Pons (tissue), 1 donor: ENCODE data around the gene NCK2.

Experiments used
- DNase-seq: peaks from one replicate; pipeline ENCODE4 v3.0.0-alpha.2; 2016; ENCODE audit warnings: low spot score

Gene NCK2

DNA sequence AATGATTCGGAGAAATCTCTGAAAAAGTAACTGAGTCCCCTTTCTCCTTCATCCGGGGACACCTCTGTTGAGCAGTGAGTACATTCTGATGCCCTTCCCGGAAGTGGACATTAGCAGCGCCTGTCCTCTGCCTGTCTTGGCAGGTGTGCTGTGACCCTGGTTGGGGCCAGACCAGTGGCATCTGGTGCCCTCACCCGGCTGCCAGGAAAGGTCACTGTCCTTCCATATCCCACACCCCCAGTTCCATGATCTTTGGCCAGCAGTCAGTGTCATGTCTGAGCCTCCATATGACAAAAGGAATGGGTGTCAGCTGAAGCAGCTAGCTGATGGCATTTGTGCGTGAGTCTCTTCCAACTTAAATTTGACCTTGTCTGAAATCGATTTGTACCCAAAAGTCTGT, 128.1 kb downstream of the NCK2 start:
- DNase-seq = no peak

DNA sequence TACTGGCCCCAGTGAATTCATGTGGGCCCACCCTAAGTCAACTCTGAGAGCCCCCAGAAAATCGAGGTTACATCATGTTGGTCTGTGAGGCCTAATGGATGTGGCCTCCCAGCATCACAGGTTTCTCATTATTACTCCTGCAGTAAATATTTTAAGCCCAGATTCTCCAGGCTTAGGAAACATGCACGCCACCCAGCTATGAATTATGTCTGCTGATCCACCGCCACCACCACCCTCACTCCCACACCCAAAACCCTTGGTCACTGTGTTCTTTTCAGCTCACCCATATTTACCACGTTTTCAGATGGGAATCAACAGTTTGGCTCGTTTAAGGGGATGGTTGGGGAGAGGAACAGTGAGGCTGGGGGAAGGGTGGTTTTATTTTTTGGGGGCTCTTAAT, 128.6 kb downstream of the NCK2 start:
- DNase-seq = no peak

DNA sequence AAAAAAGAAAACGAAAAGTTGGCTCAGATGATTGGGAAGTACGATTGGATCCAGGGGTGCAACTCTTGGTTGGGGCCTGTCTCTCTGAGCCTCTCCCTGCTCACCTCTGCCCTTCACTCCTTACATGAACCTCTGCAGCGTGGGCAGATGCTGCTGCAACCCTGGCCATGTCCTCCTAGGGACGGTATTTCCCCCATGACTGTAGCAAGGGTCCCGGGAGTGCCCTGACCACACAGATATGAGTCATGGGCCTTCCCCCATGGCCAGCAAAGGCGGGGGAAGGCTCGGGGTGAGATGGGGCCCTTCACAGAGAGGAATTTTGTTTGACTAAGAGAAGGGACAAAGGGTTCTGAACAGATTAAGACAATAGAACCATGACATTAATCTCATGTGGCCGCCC, 129.0 kb downstream of the NCK2 start:
- no peak for DNase-seq

DNA sequence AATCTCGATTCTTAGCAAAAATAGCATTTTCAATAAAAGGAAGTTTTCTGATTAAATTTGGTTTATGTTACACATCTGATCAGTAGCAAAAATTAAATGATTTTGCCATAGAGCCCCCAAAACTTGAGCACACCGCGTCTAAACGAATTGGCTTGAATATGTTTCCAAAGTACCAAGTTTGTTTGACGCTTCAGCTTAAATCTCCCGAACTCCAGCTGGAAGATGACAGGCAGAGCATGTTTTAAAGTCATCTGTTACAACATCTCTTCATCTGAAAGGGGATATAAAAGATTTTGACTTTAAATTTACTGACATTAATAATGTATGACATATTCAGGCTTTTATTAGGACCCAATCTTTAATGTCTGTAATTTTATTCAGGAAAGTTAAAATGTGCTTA, 129.8 kb downstream of the NCK2 start:
- no peak for DNase-seq

DNA sequence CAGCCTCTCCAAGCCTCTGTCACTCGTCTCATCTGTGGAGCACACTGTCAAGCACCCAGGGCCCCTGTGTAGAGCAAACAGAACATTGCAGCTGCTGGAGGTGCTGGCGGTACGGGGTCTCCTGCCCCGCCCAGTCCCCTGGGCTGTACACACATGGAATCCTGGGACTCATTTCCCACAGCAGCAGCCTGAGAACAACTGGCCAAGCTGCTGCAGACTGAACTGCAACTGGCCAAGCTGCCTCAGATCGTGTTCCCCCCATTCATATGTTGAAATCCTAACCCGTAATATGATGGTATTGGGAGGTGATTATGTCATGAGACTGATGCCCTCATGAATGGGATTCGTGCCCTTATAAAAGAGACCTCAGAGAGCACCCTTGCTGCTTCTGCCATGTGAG, 130.5 kb downstream of the NCK2 start:
- DNase-seq = no peak

DNA sequence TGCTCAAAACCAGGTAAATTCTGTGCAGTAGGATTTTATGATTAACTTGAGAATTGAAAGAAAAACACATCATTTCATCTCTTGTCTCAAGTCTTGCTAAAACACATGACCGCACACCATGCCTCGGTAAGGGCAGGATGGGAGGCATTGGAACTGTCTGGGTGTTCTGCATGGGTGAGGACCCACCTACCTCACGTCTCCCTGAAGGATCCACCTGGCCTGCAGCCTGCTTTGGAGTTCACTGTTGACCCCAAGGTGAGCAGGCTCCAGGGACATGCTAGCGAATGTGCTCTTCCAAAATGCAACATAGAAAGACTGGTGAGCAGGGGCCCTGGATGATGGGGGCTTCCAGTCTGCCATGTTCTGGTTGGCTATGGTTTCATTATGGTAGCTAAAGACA, 131.5 kb downstream of the NCK2 start:
- no peak for DNase-seq

DNA sequence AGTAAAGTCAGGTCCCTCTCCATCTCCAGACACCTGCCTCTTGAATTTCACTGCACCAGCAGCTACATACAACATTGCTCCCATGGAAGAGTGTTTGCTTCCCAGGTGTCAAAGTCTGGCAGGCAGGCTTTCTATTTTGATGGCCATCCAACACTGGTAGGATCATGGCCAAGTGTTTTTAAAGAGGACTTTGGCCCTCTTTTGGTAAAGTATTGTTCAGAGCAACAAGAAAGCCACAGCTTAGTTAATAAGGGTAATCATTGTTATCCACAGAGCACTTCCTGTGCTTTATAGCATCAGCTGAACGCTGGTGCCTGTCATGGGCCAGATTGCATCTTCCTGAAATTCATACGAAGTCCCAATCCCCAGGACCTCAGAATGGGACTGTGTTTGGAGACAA, 133.2 kb downstream of the NCK2 start:
- DNase-seq = peak; percentile 57

DNA sequence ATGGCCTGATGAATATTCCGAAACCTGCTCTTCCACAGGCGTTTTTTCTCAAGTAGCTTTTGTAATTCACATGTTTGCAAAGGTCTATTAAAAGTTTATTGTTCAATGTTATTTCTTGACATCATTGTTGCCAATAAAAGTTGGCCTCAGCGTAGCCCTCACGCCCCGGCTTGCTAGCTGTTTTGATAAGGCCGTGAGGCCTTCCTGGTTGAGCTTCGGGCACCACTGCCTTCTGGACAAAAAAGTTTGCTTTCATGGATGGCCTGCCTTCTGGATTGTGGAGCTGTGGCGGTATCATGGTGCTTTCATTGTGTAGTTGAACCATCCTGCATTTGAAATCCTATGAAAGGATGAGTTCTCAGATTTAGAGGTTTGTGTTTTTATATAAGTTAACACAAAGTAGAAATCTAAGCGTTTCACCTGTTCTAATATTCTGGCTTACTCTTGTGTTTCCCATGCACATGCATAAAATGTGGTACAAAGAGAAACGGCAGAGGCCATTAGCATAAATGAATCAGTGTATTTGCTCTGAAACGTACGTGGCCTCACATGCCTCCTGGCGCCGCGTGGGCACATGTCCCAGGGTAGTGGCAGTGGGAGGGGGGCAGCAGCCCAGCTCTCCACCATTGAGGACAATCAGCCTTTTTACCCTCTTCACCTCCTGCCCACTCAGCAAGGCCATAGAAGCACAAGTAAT, 134.5 kb downstream of the NCK2 start:
- DNase-seq = no peak

DNA sequence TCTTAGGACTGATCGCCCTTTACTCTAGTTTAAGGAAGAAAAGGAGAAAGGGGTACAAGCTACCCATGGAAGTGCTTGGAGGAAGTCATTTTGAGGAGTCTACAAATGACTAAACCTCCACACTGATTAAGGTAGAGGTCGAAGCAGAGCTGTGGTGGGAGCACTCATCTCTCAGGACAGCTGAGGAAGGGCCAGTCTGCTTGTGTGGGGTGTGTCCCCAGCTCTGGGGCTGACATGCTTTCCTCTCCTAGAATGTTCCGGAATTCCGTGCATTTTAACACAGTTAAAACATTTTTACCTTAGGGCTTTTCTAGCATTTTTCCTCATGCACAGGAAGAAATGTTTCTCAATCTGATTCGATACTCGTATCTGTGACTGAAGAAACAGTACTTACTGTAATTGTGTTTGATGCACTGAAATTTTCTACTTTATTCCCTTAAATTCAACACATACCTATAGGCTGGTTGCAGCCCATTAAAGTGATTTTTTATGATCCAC, 135.1 kb downstream of the NCK2 start:
- no peak for DNase-seq

DNA sequence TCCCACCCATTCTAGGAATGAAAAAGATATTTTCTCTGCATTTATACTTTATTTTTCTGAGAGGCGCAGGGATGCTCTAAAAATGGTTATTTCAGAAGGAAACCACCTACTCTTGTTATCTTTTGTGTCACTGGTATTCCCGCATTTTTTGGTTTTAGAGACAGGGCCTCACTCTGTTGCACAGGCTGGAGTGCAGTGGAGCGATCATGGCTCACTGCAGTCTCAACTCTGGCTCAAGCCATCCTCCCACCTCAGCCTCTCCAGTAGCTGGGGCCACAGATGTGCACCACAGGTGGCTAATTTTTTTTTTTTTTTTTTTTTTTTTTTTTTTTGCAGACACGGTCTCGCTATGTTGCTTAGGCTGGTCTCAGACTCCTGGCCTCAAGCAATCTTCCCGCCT, 135.9 kb downstream of the NCK2 start:
- DNase-seq = no peak

DNA sequence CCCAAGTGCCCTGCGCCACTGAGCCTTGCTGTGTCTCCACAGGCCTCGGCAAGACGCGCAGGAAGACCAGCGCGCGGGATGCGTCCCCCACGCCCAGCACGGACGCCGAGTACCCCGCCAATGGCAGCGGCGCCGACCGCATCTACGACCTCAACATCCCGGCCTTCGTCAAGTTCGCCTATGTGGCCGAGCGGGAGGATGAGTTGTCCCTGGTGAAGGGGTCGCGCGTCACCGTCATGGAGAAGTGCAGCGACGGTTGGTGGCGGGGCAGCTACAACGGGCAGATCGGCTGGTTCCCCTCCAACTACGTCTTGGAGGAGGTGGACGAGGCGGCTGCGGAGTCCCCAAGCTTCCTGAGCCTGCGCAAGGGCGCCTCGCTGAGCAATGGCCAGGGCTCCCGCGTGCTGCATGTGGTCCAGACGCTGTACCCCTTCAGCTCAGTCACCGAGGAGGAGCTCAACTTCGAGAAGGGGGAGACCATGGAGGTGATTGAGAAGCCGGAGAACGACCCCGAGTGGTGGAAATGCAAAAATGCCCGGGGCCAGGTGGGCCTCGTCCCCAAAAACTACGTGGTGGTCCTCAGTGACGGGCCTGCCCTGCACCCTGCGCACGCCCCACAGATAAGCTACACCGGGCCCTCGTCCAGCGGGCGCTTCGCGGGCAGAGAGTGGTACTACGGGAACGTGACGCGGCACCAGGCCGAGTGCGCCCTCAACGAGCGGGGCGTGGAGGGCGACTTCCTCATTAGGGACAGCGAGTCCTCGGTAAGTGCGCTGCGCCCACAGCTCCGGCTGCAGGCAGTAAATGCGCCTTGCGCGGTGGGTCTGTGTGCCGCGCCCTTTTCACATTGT, 136.8 kb downstream of the NCK2 start:
- DNase-seq = no peak

DNA sequence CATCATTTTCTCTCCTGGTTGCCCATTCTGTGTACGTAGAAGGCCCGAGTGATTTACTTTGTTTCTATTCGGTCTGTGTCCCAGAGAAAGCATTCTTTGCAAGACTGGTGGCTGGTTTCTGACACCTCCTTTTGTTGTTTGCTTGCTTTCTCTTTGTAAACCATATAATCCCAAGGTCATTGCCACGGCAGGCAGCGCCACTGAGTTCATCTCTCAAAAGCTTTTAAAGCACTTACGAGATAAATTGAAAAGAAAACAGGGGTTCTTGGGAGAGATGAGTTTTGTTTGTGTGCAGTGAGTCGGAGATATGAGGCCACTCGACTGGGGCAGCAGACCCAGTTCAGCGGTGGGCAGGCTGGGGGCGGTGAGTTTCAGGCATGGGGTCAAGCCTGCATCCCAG, 137.6 kb downstream of the NCK2 start:
- no peak for DNase-seq

DNA sequence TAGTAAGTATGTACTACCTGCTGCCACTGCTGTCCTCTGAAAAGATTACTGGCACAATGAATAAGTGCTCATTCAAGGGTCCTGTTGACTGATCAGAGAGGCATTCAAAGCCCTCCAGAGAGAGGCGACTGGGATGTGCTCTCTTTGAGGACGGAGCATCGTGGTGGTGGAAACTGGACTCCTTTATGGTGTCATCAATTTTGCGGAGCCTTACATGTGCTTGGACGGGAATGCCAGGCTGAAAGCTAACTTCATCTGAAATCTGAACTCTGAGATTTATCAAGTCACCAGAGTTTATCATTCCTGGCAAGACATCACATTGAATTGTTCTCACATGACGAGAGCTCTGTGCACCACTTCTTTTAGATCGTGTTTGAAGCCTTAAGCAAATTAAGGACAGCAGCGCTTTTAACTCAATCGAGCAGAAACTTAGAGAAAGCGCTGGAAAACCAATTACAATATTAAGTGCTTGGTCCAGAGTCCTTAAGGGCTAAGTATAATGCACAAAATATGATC, 138.3 kb downstream of the NCK2 start:
- no peak for DNase-seq

DNA sequence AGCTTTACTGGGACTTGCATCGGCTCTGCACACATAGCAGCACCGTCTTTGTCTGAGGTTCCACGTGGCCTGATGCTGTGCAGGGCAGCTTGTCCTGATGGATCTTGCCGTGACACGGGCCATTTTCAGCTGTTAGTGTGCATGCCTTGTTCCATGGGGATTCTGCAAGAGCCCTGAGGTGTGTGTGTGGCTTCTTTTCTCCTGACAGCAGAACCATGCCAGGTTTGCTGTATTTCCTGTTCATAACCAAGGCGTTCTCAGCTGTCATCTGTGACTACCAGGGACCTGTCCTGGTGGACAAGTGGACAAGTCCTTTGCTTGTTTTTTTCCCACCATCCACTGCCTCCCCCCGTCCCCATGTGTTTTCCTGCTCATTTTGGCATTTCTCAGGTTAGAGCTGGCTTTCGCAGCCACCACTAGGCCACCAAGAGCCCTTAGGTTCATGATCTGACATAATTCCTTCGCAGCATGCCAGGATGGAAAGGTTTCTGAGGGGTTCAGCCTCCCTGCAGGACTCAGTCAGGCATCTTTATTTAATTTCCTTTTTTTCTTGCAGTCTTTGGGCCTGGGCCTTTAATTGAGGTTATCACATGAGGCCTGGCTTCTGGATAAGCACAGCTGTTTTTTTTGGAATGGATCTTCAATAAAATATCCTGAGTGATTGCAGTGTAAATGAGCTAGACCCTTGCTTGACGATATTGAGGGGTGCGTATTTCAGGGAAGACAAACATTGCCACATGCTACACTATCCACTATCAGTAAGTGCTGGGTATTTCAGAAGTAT, 139.4 kb downstream of the NCK2 start:
- no peak for DNase-seq

DNA sequence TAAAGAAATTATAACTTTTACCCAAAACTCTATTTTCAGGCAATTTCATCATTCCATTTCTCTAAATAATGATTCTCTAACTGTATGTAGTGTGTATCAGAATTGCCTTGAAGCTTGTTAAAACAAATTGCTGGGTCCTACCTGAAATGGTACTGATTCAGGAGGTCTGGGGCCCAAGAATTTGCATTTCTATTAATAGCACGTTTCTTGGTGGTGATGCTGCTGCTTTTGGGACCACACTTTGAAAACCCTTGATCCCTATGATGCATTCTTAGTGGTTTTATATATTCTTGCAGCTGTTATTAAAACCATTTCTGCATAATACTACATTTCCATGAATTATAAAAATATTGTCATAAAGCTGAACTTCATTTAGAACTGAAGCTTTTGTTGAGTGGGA, 140.7 kb downstream of the NCK2 start:
- no peak for DNase-seq

DNA sequence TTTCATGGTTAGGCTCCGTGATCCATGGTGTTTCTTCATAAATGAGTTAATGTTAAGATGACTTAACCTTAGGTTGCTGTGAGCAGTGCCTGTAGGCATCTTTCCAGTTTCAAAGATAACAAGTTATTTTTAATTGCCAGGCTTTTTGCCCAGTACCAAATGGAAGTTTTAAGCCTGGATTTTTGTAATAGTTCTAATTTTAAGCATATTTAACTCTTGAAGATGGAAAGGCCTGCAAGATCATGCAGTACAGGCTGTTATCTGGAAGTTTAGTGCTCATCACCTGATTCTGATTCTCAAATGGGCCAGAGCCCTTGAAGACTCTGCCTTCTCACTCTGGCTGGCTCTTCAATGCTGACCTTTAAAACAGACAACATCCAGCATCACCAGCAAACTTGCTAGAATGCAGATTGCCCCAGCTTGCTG, 141.3 kb downstream of the NCK2 start:
- DNase-seq = no peak

DNA sequence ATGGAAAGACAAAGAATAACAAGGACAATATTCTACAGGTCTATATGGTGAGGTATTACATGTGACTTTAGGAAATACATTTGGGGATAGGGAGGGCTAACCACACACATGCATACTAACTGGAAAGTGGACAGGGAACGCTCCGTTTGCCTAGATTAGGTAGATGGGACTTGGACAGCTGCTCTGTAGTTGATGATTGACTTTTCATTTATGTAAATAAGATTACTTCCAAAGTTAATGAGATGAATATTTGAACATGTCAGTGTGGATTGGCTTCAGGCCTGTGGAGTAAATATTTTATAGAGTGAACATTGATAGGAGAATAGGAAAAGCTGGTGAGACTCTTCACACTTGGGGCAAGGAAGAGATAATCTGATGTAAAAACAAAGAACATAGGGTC, 142.0 kb downstream of the NCK2 start:
- no peak for DNase-seq

DNA sequence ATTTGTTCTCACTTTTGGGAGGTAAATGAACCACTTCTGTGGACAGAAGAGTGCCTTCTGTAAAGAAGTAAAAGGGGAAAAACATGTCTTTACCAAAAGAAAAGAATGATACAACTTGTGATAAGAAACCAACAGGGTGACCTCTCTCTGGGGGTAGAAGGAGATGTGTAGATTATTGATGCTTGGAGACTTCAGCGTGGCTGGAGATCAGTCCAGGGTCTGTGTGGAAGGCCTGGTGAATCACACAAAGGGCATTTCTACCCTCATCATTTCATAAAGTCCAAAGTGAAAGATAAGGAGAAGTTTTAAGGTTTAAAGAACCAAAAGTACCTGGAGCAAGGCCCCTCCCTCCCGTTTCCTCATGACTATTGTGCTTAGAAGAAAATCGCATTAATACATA, 142.5 kb downstream of the NCK2 start:
- DNase-seq = no peak

DNA sequence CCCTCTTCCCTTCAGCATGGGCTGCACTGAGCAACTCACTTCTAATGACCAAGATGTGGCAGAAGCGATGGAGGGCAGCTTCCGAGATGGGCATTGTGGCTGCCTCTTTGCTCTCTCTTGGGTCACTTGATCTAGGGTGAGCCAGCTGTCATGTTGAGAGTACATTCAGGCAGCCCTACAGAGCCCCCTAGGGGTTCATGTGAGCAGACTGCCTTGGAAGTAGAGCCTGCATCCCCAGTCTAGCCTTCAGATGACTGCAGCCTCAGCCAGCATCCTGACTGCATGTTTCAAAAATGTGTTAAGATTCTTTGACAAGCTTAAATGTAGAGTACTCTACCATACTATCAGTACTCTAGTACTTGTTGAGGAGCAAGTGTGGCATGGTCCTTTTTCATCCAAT, 143.9 kb downstream of the NCK2 start:
- no peak for DNase-seq

DNA sequence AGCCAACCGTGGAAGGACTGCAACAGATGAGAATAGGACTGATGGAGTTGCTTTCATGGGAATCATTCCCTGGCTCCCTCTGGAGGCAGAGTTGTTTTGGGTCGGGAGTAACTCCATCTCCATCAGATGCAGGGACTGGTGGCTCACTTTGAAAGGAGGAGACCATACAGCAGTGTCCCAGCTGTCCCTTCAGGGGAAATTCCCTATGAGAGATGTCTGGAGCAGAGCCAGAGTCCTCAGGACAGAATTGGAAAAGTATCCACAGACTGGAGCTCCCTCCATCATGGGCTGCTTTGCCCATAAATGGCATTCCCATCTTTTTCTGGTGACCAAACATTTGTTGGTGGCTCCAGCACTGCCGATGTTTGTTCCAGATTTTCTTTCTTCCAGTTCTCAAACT, 144.3 kb downstream of the NCK2 start:
- no peak for DNase-seq

DNA sequence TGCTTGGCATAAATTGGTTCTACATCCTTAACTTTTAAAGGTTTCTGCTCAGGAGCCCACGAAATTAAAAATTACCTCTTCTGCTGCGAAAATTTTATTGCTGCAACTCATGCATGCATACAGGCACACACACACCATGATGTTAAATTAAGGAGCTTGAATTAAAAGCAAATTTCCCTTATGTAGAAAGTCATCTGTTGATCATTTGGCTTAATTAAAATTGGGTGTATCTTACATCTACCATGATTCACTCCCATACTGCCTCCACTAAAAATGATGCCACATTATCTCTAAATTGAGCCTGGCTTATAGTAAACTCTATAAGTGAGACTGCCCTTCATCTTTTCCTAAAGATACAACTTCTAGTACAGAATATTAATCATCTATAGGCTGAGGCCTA, 145.4 kb downstream of the NCK2 start:
- DNase-seq = no peak

DNA sequence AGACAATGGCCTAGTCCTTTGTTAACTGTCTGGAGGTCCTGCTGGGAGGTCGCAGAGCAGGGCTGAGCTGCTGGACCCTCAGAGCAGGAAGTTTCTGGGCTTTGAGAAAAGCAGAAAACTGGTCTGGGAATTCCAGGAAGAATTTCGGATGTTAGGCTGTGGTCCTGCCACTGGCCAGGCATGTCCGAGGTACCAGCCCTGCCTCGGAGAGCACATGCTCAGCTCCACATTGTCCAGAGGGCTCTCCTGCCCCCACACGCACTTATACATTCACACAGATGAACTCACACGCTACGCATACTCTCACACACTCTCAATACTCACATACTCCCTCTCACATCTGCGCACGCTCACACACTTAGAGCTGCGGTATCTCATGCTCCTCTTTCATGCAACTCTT, 146.1 kb downstream of the NCK2 start:
- no peak for DNase-seq
